Natural killer cell treated with Interleukin-12 subunit alpha and Interleukin-12 subunit beta and Interleukin-15 and Interleukin-18, amount 100 ng/mL, for 72 hours (primary cell): Measurements from ENCODE around the gene KLRB1. TPM values are rescaled to one million over a fixed set of nuclear protein-coding genes. Genes with fewer than 3 reads are reported as not detected.
A peak's percentile ranks its signal among the peaks of the same experiment; 100 is the strongest.
"Not testable (repeated sequence)": the region's sequence is repeated elsewhere in the genome, so short reads cannot be mapped to it uniquely, and the experiment has no call there.

Experiments used
- ATAC-seq, 2 donors: fragments of 150-1000 bp; cut with Tn5 transposase in 1 of 2; sonication (Bioruptor Pico), chemical (Tn5 transposase) in 1 of 2; 2 replicates each; pipeline ENCODE4 v1.10.0; 2021
- DNase-seq: peaks from one replicate; pipeline ENCODE4 v3.0.0; 2022; ENCODE audit warnings: low spot score
- H3K27ac Mint-ChIP-seq, 2 donors: 1 replicate in 1 of 2; 2 replicates in 1 of 2; pipeline ENCODE4 v1.8.0; 2022; ENCODE audit warnings: mixed read lengths in 2 of 2, mild to moderate bottlenecking in 1 of 2, moderate library complexity in 1 of 2
- H3K27me3 Mint-ChIP-seq, 2 donors: 1 replicate in 1 of 2; 2 replicates in 1 of 2; pipeline ENCODE4 v1.8.0; 2022; ENCODE audit warnings: mixed read lengths in 2 of 2
- H3K36me3 Mint-ChIP-seq: one replicate; pipeline ENCODE4 v1.8.0; 2022; ENCODE audit warnings: mixed read lengths
- H3K4me1 Mint-ChIP-seq, 2 donors: 1 replicate in 1 of 2; 2 replicates in 1 of 2; pipeline ENCODE4 v1.8.0; 2022; ENCODE audit warnings: low read depth in 2 of 2, mixed read lengths in 2 of 2, mild to moderate bottlenecking in 1 of 2
- H3K4me3 Mint-ChIP-seq: one replicate; pipeline ENCODE4 v1.8.0; 2022; ENCODE audit warnings: mixed read lengths
- H3K9me3 Mint-ChIP-seq: 2 replicates; pipeline ENCODE4 v1.8.0; 2022; ENCODE audit warnings: mixed read lengths
- total RNA-seq, 2 donors: library from RNA; stranded (reverse); gene quantifications; one replicate each; pipeline ENCODE4 v1.2.3, GENCODE V29; 2022

KLRB1 gene
- total RNA-seq, 2 donors from 2014 or later: 10.5 to 23.9 TPM

DNA sequence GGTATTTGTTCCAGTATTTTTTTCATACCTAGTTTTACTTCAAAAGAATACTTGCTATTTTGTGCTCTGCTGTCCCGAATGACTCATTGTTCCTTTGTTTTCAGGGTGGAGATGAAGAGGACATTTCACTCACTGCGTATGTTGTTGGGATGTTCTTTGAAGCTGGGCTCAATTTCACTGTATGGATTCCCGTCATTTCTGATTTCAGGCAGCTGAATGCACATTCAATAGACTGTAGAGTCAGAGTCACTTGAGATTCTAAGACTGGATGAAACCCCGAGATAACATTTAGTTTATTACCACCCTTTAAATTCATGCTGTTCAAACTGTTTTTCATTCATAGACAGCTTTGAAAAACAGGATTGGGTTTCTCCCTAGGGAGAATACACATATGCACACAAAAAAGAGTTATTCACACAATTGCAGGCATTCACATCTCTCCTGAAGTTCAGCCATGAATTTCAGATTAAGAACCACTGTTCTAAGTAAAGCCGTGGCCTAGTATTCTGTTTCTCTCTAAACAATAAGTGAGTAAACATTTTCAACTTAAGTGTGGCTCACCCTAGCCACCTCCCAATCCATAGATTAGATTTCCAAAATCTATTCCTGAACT is 44.8 kb downstream of the KLRB1 start:
- not testable (repeated sequence) for H3K27me3 Mint-ChIP-seq, H3K9me3 Mint-ChIP-seq, DNase-seq, H3K36me3 Mint-ChIP-seq, H3K4me3 Mint-ChIP-seq, ATAC-seq, H3K4me1 Mint-ChIP-seq, H3K27ac Mint-ChIP-seq

DNA sequence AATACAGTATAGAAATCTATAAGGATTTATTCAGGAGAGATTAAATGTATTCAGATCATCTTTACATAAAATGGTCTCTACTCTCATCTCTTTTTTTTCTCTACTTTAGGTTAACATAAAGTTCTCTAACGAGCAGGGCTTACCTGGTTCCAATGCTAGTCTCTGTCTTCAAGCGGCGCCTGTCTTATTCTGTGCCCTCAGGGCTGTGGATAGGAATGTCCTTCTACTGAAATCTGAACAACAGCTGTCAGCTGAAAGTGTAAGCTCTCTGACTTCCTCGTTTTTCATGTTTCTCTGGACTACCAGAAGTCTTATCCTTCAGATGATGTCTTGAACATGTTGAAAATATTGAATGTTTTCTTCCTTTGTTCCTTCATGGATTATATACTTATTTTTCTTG is 62.2 kb downstream of the KLRB1 start:
- not testable (repeated sequence) for H3K4me3 Mint-ChIP-seq, H3K9me3 Mint-ChIP-seq, H3K27me3 Mint-ChIP-seq, H3K4me1 Mint-ChIP-seq, DNase-seq, ATAC-seq, H3K36me3 Mint-ChIP-seq
- H3K27ac Mint-ChIP-seq: peak overlapping the region in 1 of 2 donors; percentile 16

Other genes with a start within 250 kb of the KLRB1 start
- 100 to 1,000 TPM in 1 of 2 donors, 10 to 100 TPM in 1; 95.2 to 122 TPM for gene CLEC2D, start 61.8 kb upstream of the KLRB1 start, total RNA-seq
- gene CLECL1, start 125.2 kb upstream of the KLRB1 start, total RNA-seq: 1 to 10 TPM; 1.3 to 2.8 TPM
- 10 to 100 TPM; 53.6 to 55.6 TPM for gene CD69, start 153.0 kb upstream of the KLRB1 start, total RNA-seq
- 1 to 10 TPM; 1.7 to 2.1 TPM for gene KLRF1, start 219.6 kb upstream of the KLRB1 start, total RNA-seq